SK-N-SH treated with all-trans-retinoic acid at 6 μM for 48 hours (cell line): ENCODE measurements around the gene SIRT2.

Experiments used
- ATAC-seq: fragments of 200-7000 bp; cut with Tn5 transposase; 3 replicates; pipeline ENCODE4 v1.9.1; 2020; ENCODE audit warnings: mild to moderate bottlenecking, moderate library complexity
- ARNTL ChIP-seq: fragments of 450-650 bp; formaldehyde crosslinking; IDR thresholded peaks from 2 replicates; pipeline ENCODE4 v1.5.0; 2020; ENCODE audit warnings: low read depth, mild to moderate bottlenecking, moderate library complexity, borderline replicate concordance
- BACH2 ChIP-seq: fragments of 250-450 bp; sonication (Bioruptor Pico); IDR thresholded peaks from 2 replicates; pipeline ENCODE4 v1.9.0; 2021; ENCODE audit warnings: mild to moderate bottlenecking, borderline replicate concordance
- CSDC2 ChIP-seq: fragments of 250-450 bp; sonication (Bioruptor Pico); IDR thresholded peaks from 2 replicates; pipeline ENCODE4 v1.5.0; 2020; ENCODE audit warnings: mild to moderate bottlenecking, moderate library complexity
- ESRRG ChIP-seq: fragments of 250-450 bp; sonication (Bioruptor Pico); IDR thresholded peaks from 2 replicates; pipeline ENCODE4 v1.6.1; 2021; ENCODE audit warnings: mild to moderate bottlenecking
- GLIS3 ChIP-seq: fragments of 250-450 bp; sonication (Bioruptor Pico); IDR thresholded peaks from 2 replicates; pipeline ENCODE4 v1.5.0; 2020; ENCODE audit warnings: mild to moderate bottlenecking, moderate library complexity
- ISL1 ChIP-seq: fragments of 250-450 bp; sonication (Bioruptor Pico); IDR thresholded peaks from 2 replicates; pipeline ENCODE4 v2.1.2; 2022; ENCODE audit warnings: mild to moderate bottlenecking, moderate library complexity
- OSR1 ChIP-seq: fragments of 250-450 bp; sonication (Bioruptor Pico); IDR thresholded peaks from 2 replicates; pipeline ENCODE4 v1.8.0; 2022; ENCODE audit warnings: moderate library complexity, mild to moderate bottlenecking, inconsistent platforms
- PPARA ChIP-seq: fragments of 250-450 bp; sonication (Bioruptor Pico); IDR thresholded peaks from 2 replicates; pipeline ENCODE4 v1.5.0; 2020; ENCODE audit warnings: mild to moderate bottlenecking, borderline replicate concordance
- SNAI2 ChIP-seq: fragments of 250-450 bp; sonication (Bioruptor Pico); IDR thresholded peaks from 2 replicates; pipeline ENCODE4 v1.5.0; 2020; ENCODE audit warnings: mild to moderate bottlenecking, moderate library complexity
- TCF4 ChIP-seq: fragments of 250-450 bp; sonication (Bioruptor Pico); IDR thresholded peaks from 2 replicates; pipeline ENCODE4 v1.8.0; 2021; ENCODE audit warnings: mild to moderate bottlenecking, moderate library complexity, borderline replicate concordance
- TOX ChIP-seq: fragments of 250-450 bp; sonication (Bioruptor Pico); IDR thresholded peaks from 2 replicates; pipeline ENCODE4 v1.8.0; 2021; ENCODE audit warnings: mild to moderate bottlenecking, moderate library complexity, borderline replicate concordance
- ZC3H10 ChIP-seq: fragments of 250-450 bp; sonication (Bioruptor Pico); IDR thresholded peaks from 2 replicates; pipeline ENCODE4 v1.5.1; 2021; ENCODE audit warnings: mild to moderate bottlenecking, moderate library complexity
- ZFP3 ChIP-seq: fragments of 250-450 bp; sonication (Bioruptor Pico); IDR thresholded peaks from 2 replicates; pipeline ENCODE4 v1.5.0; 2020; ENCODE audit warnings: mild to moderate bottlenecking, moderate library complexity
- ZFP30 ChIP-seq: fragments of 450-650 bp; formaldehyde crosslinking; IDR thresholded peaks from 2 replicates; pipeline ENCODE4 v1.5.0; 2022; ENCODE audit warnings: mild to moderate bottlenecking, moderate library complexity
- ZNF70 ChIP-seq: fragments of 450-650 bp; formaldehyde crosslinking; IDR thresholded peaks from 2 replicates; pipeline ENCODE4 v1.5.0; 2020; ENCODE audit warnings: mild to moderate bottlenecking, moderate library complexity
- ZNF8 ChIP-seq: fragments of 450-650 bp; formaldehyde crosslinking; IDR thresholded peaks from 2 replicates; pipeline ENCODE4 v1.5.0; 2020; ENCODE audit warnings: mild to moderate bottlenecking, moderate library complexity
- TF ChIP-seq, protein P1 (sequence below): fragments of 250-450 bp; sonication (Bioruptor Pico); IDR thresholded peaks from 2 replicates; pipeline ENCODE4 v1.5.0; 2020; ENCODE audit warnings: mild to moderate bottlenecking, moderate library complexity
- TF ChIP-seq, protein P2 (sequence below): fragments of 250-450 bp; sonication (Bioruptor Pico); IDR thresholded peaks from 2 replicates; pipeline ENCODE4 v1.8.0; 2020; ENCODE audit warnings: mild to moderate bottlenecking, moderate library complexity, borderline replicate concordance
- TF ChIP-seq, protein P3 (sequence below): fragments of 250-450 bp; sonication (Bioruptor Pico); IDR thresholded peaks from 2 replicates; pipeline ENCODE4 v1.5.1; 2021; ENCODE audit warnings: mild to moderate bottlenecking, moderate library complexity
- TF ChIP-seq, protein P4 (sequence below): fragments of 250-450 bp; sonication (Bioruptor Pico); IDR thresholded peaks from 2 replicates; pipeline ENCODE4 v1.8.0; 2021; ENCODE audit warnings: low read depth, mild to moderate bottlenecking, moderate library complexity, borderline replicate concordance

The SIRT2 gene

DNA sequence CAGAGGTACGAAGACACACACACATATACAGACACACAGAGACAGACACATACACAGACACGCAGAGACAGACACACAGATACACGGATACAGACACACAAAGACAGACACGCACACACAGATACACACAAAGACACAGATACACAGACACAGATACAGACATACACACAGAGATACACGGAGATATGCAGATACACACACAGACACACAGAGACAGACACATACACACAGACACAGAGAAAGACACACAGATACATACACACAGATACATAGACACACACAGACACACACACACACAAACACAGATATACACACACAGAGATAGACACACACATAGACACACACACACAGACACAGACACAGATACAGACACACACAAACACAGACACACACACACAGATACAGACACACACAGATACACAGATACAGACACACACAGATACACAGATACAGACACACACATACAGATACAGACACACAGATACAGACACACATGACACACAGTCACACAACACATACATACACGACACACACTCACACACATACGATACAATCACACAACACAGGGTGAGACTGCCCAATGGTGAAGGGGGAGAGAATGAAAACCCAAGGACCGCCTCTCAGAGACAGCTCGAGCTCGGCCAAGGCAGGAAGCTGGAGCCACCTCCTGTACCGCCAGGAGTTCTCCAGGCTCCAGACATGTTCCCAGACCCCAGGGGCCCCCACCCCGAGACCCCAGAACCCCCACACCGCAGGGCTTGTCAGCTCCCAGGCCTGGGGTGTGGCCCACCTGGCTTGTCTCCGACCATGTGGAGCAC, 21.4 kb upstream of the SIRT2 start:
- ATAC-seq: no peak
- TF ChIP-seq ESRRG (no peak), GLIS3 (CRISPR knock-in tag) (no peak), BACH2 (CRISPR knock-in tag) (no peak), PPARA (no peak), ZNF8 (CRISPR knock-in tag) (no peak), ZNF70 (CRISPR knock-in tag) (no peak), ISL1 (CRISPR knock-in tag) (no peak), ZFP3 (CRISPR knock-in tag) (no peak), CSDC2 (CRISPR knock-in tag) (no peak), SNAI2 (no peak), ZFP30 (CRISPR knock-in tag) (no peak), OSR1 (CRISPR knock-in tag) (no peak), TOX (no peak)
- TF ChIP-seq, protein P1, sequence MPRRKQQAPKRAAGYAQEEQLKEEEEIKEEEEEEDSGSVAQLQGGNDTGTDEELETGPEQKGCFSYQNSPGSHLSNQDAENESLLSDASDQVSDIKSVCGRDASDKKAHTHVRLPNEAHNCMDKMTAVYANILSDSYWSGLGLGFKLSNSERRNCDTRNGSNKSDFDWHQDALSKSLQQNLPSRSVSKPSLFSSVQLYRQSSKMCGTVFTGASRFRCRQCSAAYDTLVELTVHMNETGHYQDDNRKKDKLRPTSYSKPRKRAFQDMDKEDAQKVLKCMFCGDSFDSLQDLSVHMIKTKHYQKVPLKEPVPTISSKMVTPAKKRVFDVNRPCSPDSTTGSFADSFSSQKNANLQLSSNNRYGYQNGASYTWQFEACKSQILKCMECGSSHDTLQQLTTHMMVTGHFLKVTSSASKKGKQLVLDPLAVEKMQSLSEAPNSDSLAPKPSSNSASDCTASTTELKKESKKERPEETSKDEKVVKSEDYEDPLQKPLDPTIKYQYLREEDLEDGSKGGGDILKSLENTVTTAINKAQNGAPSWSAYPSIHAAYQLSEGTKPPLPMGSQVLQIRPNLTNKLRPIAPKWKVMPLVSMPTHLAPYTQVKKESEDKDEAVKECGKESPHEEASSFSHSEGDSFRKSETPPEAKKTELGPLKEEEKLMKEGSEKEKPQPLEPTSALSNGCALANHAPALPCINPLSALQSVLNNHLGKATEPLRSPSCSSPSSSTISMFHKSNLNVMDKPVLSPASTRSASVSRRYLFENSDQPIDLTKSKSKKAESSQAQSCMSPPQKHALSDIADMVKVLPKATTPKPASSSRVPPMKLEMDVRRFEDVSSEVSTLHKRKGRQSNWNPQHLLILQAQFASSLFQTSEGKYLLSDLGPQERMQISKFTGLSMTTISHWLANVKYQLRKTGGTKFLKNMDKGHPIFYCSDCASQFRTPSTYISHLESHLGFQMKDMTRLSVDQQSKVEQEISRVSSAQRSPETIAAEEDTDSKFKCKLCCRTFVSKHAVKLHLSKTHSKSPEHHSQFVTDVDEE: no peak
- TF ChIP-seq, protein P2, sequence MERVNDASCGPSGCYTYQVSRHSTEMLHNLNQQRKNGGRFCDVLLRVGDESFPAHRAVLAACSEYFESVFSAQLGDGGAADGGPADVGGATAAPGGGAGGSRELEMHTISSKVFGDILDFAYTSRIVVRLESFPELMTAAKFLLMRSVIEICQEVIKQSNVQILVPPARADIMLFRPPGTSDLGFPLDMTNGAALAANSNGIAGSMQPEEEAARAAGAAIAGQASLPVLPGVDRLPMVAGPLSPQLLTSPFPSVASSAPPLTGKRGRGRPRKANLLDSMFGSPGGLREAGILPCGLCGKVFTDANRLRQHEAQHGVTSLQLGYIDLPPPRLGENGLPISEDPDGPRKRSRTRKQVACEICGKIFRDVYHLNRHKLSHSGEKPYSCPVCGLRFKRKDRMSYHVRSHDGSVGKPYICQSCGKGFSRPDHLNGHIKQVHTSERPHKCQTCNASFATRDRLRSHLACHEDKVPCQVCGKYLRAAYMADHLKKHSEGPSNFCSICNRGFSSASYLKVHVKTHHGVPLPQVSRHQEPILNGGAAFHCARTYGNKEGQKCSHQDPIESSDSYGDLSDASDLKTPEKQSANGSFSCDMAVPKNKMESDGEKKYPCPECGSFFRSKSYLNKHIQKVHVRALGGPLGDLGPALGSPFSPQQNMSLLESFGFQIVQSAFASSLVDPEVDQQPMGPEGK (CRISPR knock-in tag): no peak
- TF ChIP-seq, protein P3, sequence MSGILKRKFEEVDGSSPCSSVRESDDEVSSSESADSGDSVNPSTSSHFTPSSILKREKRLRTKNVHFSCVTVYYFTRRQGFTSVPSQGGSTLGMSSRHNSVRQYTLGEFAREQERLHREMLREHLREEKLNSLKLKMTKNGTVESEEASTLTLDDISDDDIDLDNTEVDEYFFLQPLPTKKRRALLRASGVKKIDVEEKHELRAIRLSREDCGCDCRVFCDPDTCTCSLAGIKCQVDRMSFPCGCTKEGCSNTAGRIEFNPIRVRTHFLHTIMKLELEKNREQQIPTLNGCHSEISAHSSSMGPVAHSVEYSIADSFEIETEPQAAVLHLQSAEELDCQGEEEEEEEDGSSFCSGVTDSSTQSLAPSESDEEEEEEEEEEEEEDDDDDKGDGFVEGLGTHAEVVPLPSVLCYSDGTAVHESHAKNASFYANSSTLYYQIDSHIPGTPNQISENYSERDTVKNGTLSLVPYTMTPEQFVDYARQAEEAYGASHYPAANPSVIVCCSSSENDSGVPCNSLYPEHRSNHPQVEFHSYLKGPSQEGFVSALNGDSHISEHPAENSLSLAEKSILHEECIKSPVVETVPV (CRISPR knock-in tag): no peak
- TF ChIP-seq, protein P4, sequence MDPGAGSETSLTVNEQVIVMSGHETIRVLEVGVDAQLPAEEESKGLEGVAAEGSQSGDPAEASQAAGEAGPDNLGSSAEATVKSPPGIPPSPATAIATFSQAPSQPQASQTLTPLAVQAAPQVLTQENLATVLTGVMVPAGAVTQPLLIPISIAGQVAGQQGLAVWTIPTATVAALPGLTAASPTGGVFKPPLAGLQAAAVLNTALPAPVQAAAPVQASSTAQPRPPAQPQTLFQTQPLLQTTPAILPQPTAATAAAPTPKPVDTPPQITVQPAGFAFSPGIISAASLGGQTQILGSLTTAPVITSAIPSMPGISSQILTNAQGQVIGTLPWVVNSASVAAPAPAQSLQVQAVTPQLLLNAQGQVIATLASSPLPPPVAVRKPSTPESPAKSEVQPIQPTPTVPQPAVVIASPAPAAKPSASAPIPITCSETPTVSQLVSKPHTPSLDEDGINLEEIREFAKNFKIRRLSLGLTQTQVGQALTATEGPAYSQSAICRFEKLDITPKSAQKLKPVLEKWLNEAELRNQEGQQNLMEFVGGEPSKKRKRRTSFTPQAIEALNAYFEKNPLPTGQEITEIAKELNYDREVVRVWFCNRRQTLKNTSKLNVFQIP (CRISPR knock-in tag): no peak

DNA sequence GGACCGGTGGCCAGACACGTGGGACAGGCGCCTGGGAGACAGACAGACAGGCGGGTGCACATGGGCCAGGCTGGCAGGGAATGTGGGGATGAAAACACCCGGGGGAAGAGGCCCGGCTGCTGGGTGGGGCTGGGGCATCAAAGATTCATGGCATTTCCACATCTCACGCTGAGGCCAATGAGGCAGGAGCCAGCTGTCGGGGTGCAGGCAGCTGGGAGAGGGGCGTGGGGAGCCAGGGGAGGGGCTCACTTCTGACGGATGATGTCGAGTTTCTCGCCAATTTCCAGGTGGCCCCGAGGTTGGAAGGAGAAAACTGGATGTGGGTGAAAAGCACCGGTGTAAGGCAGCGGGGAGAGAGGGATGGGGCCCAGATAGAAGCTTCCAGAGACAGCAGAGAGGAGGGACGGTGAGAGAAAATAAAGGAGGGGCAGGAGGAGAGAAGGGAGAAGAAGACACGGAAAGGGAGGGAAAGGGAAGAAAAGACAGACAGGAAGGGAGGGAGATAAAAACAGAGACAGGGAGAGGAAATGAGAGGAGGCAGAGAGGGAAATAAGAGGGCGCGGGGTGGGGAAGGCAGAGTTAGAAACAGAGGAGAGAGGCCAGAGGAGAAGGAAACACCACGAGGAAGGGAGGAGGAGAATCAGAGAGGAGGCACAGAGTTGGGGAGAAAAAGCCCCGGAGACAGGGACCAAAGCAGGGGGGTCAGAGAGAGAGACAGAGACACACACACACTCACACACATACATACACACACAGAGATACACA, 20.6 kb upstream of the SIRT2 start:
- ATAC-seq: no peak
- TF ChIP-seq ZC3H10 (CRISPR knock-in tag) (no peak), TCF4 (CRISPR knock-in tag) (no peak), ZNF70 (CRISPR knock-in tag) (no peak), SNAI2 (no peak), ZNF8 (CRISPR knock-in tag) (no peak), ZFP3 (CRISPR knock-in tag) (no peak), BACH2 (CRISPR knock-in tag) (no peak), CSDC2 (CRISPR knock-in tag) (no peak), ARNTL (CRISPR knock-in tag) (no peak), ZFP30 (CRISPR knock-in tag) (no peak), TOX (no peak), ESRRG (no peak)
- TF ChIP-seq, protein P2 (CRISPR knock-in tag): no peak
- TF ChIP-seq, protein P1: no peak
- TF ChIP-seq, protein P4 (CRISPR knock-in tag): no peak
- TF ChIP-seq, protein P3 (CRISPR knock-in tag): no peak
